Glutamatergic neuron (in vitro differentiated cells): ENCODE results near the gene TNFAIP3. TPM values are rescaled to one million over a fixed set of nuclear protein-coding genes. Genes with fewer than 3 reads are reported as not detected.

Experiments used
- DNase-seq: peaks from one replicate; pipeline ENCODE4 v3.0.0; 2022
- H3K27ac Mint-ChIP-seq: one replicate; pipeline ENCODE4 v1.8.0; 2020; ENCODE audit warnings: mild to moderate bottlenecking, mixed read lengths, inconsistent platforms; ENCODE audit not compliant: unreplicated experiment
- H3K27me3 Mint-ChIP-seq: one replicate; pipeline ENCODE4 v1.8.0; 2020; ENCODE audit warnings: mild to moderate bottlenecking, moderate library complexity, mixed read lengths, inconsistent platforms; ENCODE audit not compliant: unreplicated experiment
- H3K36me3 Mint-ChIP-seq: one replicate; pipeline ENCODE4 v1.8.0; 2020; ENCODE audit warnings: mild to moderate bottlenecking, mixed read lengths, inconsistent platforms; ENCODE audit not compliant: unreplicated experiment
- H3K4me1 Mint-ChIP-seq: one replicate; pipeline ENCODE4 v1.8.0; 2020; ENCODE audit warnings: mild to moderate bottlenecking, low read depth, mixed read lengths, inconsistent platforms; ENCODE audit not compliant: unreplicated experiment
- H3K4me3 Mint-ChIP-seq: one replicate; pipeline ENCODE4 v1.8.0; 2020; ENCODE audit warnings: mild to moderate bottlenecking, mixed read lengths, inconsistent platforms; ENCODE audit not compliant: unreplicated experiment
- H3K9me3 Mint-ChIP-seq: one replicate; pipeline ENCODE4 v1.8.0; 2020; ENCODE audit warnings: mild to moderate bottlenecking, moderate library complexity, mixed read lengths, inconsistent platforms; ENCODE audit not compliant: unreplicated experiment
- total RNA-seq: library from RNA; stranded (reverse); fragmentation: NEBNext Ultra II Directional; extraction: Animal tissue kit (Norgen Biotek cat#: 25700); gene quantifications from one replicate; pipeline ENCODE4 v1.2.1, GENCODE V29; 2021; ENCODE audit not compliant: unreplicated experiment
- TF ChIP-seq, protein P1 (sequence below): fragments of 200-600 bp; sonication (generic); IDR thresholded peaks from one replicate; pipeline ENCODE4 v1.5.0; 2021; ENCODE audit not compliant: partially characterized antibody, unreplicated experiment

The TNFAIP3 gene
- total RNA-seq, 1 donor from 2014 or later, result 2.2 TPM

DNA sequence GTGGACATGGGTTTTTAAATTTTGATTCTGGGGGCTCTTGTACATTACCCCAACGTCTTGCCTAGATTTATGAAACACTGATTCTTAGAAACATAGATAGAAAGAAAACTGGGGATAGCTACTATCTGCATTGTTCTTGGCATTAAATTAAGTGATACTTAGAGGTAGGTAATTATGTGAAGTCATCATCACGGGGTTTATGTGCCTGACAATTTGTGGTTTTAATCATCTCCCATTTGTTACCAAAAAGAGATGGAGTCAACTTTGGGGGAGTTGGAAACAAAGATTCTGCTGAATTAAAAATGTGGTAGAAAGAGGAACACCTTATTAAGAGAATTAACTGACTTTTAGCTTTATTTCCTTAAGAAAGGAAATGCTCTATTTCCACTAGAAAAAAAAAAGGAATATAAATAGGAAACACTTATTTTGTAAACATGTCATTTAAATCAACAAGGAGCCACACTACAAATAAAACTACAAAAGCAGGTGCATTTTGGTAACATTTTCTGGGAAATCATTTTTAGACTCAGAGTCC, 5.6 kb downstream of the TNFAIP3 start:
- H3K27me3 Mint-ChIP-seq, result peaks cover 2% of the 10 kb centered on the region
- no peaks in the 10 kb centered on the region for H3K36me3 Mint-ChIP-seq
- TF ChIP-seq, protein P1, sequence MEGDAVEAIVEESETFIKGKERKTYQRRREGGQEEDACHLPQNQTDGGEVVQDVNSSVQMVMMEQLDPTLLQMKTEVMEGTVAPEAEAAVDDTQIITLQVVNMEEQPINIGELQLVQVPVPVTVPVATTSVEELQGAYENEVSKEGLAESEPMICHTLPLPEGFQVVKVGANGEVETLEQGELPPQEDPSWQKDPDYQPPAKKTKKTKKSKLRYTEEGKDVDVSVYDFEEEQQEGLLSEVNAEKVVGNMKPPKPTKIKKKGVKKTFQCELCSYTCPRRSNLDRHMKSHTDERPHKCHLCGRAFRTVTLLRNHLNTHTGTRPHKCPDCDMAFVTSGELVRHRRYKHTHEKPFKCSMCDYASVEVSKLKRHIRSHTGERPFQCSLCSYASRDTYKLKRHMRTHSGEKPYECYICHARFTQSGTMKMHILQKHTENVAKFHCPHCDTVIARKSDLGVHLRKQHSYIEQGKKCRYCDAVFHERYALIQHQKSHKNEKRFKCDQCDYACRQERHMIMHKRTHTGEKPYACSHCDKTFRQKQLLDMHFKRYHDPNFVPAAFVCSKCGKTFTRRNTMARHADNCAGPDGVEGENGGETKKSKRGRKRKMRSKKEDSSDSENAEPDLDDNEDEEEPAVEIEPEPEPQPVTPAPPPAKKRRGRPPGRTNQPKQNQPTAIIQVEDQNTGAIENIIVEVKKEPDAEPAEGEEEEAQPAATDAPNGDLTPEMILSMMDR, result no peak
- DNase-seq, result no peak
- H3K4me3 Mint-ChIP-seq, result no peak overlapping the region
- no peak overlapping the region for H3K27ac Mint-ChIP-seq
- H3K9me3 Mint-ChIP-seq, result no peaks in the 10 kb centered on the region
- H3K4me1 Mint-ChIP-seq, result no peaks in the 10 kb centered on the region

DNA sequence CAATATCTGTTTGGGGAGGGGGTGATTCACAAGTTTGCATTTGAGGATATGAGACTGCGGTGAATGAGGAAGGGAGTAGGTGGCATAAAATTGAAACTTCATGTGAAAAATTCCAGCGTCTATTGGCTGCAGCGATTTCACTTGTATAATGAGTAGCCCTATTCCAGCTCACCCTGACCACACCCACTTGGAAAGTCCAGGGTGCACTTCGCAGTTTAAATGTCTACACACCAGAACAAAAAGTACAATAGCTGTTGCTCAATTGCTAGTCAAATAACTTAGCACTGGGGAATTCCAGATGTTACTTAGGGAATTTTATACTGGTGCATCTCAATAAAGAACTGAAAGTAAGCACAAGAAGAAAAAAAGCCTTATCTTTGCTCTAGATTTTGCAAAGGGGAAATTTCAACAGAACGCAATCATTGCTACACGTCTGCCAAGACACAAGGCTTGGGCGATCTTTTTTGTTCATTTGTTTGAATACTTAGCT, 6.3 kb downstream of the TNFAIP3 start:
- DNase-seq, result no peak
- no peak overlapping the region for H3K4me3 Mint-ChIP-seq
- peaks cover 2% of the 10 kb centered on the region for H3K27me3 Mint-ChIP-seq
- TF ChIP-seq, protein P1, result no peak
- H3K4me1 Mint-ChIP-seq, result no peaks in the 10 kb centered on the region
- no peaks in the 10 kb centered on the region for H3K36me3 Mint-ChIP-seq
- no peak overlapping the region for H3K27ac Mint-ChIP-seq
- no peaks in the 10 kb centered on the region for H3K9me3 Mint-ChIP-seq

DNA sequence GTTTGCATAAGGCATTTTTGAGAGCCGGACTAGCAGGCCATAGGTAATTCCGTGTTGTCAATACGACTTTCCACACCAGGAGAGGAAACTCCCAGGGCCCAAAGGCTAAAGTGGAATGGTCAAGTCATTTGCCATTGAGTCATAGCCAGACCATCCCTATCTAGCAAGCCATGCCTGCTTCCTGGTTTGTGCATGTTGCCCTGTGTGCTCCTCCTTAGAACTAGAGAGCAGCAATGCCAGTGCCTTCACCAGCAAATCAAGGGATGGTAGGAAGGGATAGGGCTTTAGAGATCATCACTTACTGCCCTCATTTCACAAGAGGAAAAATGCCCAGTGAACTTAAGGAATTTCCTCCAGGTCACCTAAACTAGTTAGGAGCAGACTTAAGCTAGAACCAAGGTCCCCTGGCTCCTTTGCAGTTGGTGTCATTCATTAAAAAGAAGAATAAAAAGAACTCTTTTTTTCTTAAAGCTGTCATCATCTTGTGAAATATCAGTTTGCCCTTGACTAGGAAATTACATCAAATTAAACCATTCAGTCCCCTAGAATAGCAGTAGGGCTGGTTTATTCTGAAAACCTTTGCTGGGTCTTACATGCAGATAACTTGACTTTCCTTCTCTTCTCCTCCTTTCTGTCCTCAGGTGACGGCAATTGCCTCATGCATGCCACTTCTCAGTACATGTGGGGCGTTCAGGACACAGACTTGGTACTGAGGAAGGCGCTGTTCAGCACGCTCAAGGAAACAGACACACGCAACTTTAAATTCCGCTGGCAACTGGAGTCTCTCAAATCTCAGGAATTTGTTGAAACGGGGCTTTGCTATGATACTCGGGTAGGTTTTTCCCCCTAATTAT, 7.4 kb downstream of the TNFAIP3 start:
- no peak overlapping the region for H3K27ac Mint-ChIP-seq
- no peaks in the 10 kb centered on the region for H3K4me1 Mint-ChIP-seq
- no peaks in the 10 kb centered on the region for H3K36me3 Mint-ChIP-seq
- no peak overlapping the region for H3K4me3 Mint-ChIP-seq
- no peaks in the 10 kb centered on the region for H3K27me3 Mint-ChIP-seq
- H3K9me3 Mint-ChIP-seq, result no peaks in the 10 kb centered on the region
- DNase-seq, result no peak
- TF ChIP-seq, protein P1, result no peak

DNA sequence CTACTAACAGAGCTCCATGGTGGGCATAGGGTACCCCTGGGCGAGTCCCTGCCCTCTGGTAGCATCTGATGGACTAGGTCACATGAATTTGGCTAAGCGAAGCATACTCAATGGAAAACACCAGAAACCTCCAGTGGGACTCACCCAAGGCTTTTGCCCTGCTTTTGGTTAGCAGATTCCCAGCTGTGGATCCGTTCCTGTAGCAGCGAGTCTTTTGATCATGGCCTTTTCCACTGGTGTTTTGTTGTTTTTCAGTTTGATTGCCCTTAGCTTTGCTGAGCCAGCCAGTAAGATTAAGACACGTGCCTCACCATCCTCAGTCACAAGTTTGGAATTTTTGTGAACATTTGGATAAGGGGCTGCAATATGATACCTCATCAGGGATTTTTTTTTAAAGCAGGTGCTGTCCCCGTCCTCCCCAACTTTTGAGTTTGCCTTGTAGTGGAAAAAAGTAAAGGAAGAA, 8.0 kb downstream of the TNFAIP3 start:
- DNase-seq, result no peak
- Mint-ChIP-seq H3K27ac (no peak overlapping the region), H3K36me3 (no peaks in the 10 kb centered on the region), H3K9me3 (no peaks in the 10 kb centered on the region), H3K4me3 (no peak overlapping the region), H3K27me3 (no peaks in the 10 kb centered on the region), H3K4me1 (no peaks in the 10 kb centered on the region)
- TF ChIP-seq, protein P1, result no peak

DNA sequence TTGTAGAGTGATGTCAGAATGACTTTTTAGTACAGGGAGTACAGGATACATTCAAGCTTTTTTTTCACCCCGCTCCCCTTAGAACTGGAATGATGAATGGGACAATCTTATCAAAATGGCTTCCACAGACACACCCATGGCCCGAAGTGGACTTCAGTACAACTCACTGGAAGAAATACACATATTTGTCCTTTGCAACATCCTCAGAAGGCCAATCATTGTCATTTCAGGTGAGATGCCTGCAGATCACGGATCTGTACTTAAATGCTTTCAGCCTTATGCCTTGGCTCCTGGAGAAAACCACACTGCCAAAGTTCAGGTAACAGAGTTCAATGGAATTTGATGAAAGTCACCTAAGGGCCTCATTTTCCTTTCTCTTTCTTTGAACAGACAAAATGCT, 8.5 kb downstream of the TNFAIP3 start:
- Mint-ChIP-seq H3K9me3 (no peaks in the 10 kb centered on the region), H3K27me3 (no peaks in the 10 kb centered on the region), H3K27ac (no peak overlapping the region), H3K36me3 (no peaks in the 10 kb centered on the region), H3K4me1 (no peaks in the 10 kb centered on the region), H3K4me3 (no peak overlapping the region)
- DNase-seq, result no peak
- TF ChIP-seq, protein P1, result no peak
